Measurements from ENCODE around the gene WDR12.

- TF ChIP-seq CTCF (IDR thresholded peaks at IDR 0.05 in 2 of 3, conservative IDR thresholded peaks at IDR 0.05 in 1 of 3; ENCODE audit: borderline replicate concordance in 1 of 3, insufficient read depth in 1 of 3, low read depth in 2 of 3, low read length in 2 of 3) (no peak), ZNF274 (IDR thresholded peaks at IDR 0.05; ENCODE audit: low read depth, low read length) (no peak), RAD21 (IDR thresholded peaks at IDR 0.05; ENCODE audit: low read depth) (no peak), REST (IDR thresholded peaks at IDR 0.05; ENCODE audit: low read depth) (no peak), CEBPB (IDR thresholded peaks at IDR 0.05; ENCODE audit: low read depth) (no peak), ELF1 (IDR thresholded peaks at IDR 0.05; ENCODE audit: borderline replicate concordance, low read depth) (no peak)
Observed at GRCh38 chr2:202861987-202862386, 49.5 kb downstream of the WDR12 start.

Data from HCT116 (cell line).